Ishikawa (cell line): ENCODE results near the gene CLEC10A.

Experiments used
- CEBPB ChIP-seq: IDR thresholded peaks from 2 replicates; pipeline ENCODE4 v1.6.1; 2012
- CREB1 ChIP-seq: IDR thresholded peaks from 2 replicates; pipeline ENCODE4 v1.6.1; 2012; ENCODE audit warnings: low read depth
- EGR1 ChIP-seq: IDR thresholded peaks from 2 replicates; pipeline ENCODE4 v1.6.1; 2012
- EP300 ChIP-seq: IDR thresholded peaks from 2 replicates; pipeline ENCODE4 v1.6.1; 2012; ENCODE audit warnings: borderline replicate concordance
- FOXM1 ChIP-seq: IDR thresholded peaks from 2 replicates; pipeline ENCODE4 v1.6.1; 2012; ENCODE audit warnings: low read depth, borderline replicate concordance
- NFIC ChIP-seq: IDR thresholded peaks from 2 replicates; pipeline ENCODE4 v1.6.1; 2012
- RAD21 ChIP-seq: IDR thresholded peaks from 2 replicates; pipeline ENCODE4 v1.6.1; 2012; ENCODE audit warnings: low read depth
- REST ChIP-seq: IDR thresholded peaks from 2 replicates; pipeline ENCODE4 v1.6.1; 2012; ENCODE audit warnings: low read depth, mild to moderate bottlenecking
- TAF1 ChIP-seq: IDR thresholded peaks from 2 replicates; pipeline ENCODE4 v1.6.1; 2012; ENCODE audit warnings: low read depth, mild to moderate bottlenecking
- TCF12 ChIP-seq: IDR thresholded peaks from 2 replicates; pipeline ENCODE4 v1.6.1; 2012; ENCODE audit warnings: low read depth
- TEAD4 ChIP-seq: IDR thresholded peaks from 2 replicates; pipeline ENCODE4 v1.6.1; 2012
- YY1 ChIP-seq: IDR thresholded peaks from 2 replicates; pipeline ENCODE4 v1.6.1; 2012; ENCODE audit warnings: low read depth
- ZBTB7A ChIP-seq: IDR thresholded peaks from 2 replicates; pipeline ENCODE4 v1.6.1; 2012; ENCODE audit warnings: low read depth
- TF ChIP-seq, protein P1 (sequence below): IDR thresholded peaks from 2 replicates; pipeline ENCODE4 v1.6.1; 2012
- TF ChIP-seq, protein P2 (sequence below): IDR thresholded peaks from 2 replicates; pipeline ENCODE4 v1.6.1; 2012

CLEC10A gene

GRCh38 chr17:7123844-7124243, 43.8 kb upstream of the CLEC10A start:
- TF ChIP-seq, protein P1, sequence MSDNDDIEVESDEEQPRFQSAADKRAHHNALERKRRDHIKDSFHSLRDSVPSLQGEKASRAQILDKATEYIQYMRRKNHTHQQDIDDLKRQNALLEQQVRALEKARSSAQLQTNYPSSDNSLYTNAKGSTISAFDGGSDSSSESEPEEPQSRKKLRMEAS: no peak
- no peak for TF ChIP-seq YY1
- no peak for TF ChIP-seq TCF12
- no peak for TF ChIP-seq EP300
- TF ChIP-seq CEBPB: no peak
- TF ChIP-seq FOXM1: no peak
- TF ChIP-seq RAD21: no peak
- TF ChIP-seq ZBTB7A: no peak
- no peak for TF ChIP-seq EGR1

GRCh38 chr17:7122381-7122780, 42.3 kb upstream of the CLEC10A start:
- TF ChIP-seq REST (no peak), NFIC (no peak), TAF1 (no peak), EGR1 (no peak)

DNA sequence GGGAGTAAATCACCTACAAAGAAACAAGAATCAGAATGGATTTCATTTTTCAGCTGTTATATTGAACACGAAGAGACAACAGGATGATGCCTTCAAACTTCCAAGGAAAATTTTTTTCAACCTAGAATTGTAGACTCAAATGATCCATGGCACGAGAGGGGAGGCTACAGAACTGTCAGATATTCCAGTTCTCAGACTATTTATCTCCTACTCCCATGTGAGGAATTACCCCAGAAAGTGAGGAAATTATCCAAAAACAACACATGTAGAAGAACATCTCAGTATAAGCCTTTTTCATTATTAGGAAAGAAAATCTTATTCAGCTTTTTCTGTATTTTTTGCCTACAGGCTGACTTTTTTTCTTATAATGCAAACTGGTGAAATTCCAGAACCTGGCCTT, 40.1 kb upstream of the CLEC10A start:
- TF ChIP-seq NFIC (no peak), FOXM1 (no peak), EP300 (no peak), CEBPB (no peak), RAD21 (no peak), ZBTB7A (no peak), CREB1 (no peak), EGR1 (no peak), TEAD4 (no peak), REST (no peak), TCF12 (no peak)
- TF ChIP-seq, protein P2, sequence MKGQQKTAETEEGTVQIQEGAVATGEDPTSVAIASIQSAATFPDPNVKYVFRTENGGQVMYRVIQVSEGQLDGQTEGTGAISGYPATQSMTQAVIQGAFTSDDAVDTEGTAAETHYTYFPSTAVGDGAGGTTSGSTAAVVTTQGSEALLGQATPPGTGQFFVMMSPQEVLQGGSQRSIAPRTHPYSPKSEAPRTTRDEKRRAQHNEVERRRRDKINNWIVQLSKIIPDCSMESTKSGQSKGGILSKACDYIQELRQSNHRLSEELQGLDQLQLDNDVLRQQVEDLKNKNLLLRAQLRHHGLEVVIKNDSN: no peak

DNA sequence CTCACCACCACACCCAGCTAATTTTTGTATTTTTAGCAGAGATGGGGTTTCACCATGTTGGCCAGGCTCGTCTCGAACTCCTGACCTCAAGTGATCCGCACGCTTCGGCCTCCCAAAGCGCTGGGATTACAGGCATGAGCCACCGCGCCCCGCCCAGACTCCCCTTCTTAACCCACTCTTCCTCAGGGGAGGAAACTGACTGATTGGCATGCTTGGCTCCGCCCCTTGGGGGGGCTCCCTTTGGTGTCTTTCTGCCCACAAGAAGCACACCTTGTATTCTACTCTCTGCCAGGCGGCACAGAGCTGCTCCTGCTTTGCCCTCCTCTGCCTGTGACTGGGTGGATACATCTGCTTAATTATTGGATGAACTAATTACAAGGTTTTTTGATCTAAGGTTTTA, 39.3 kb upstream of the CLEC10A start:
- TF ChIP-seq EGR1: no peak
- TF ChIP-seq TEAD4: no peak
- no peak for TF ChIP-seq NFIC
- TF ChIP-seq REST: no peak
- TF ChIP-seq YY1: no peak
- no peak for TF ChIP-seq ZBTB7A
- no peak for TF ChIP-seq RAD21
- no peak for TF ChIP-seq CEBPB

- TF ChIP-seq, protein P2: no peak
- no peak for TF ChIP-seq RAD21
- no peak for TF ChIP-seq TCF12
- no peak for TF ChIP-seq FOXM1
- no peak for TF ChIP-seq TAF1
- TF ChIP-seq EP300: no peak
- no peak for TF ChIP-seq CEBPB
- TF ChIP-seq CREB1: no peak
- TF ChIP-seq, protein P1: no peak
- no peak for TF ChIP-seq EGR1
- no peak for TF ChIP-seq ZBTB7A
- no peak for TF ChIP-seq TEAD4
- no peak for TF ChIP-seq YY1
- TF ChIP-seq REST: no peak
Measured at GRCh38 chr17:7114875-7115614, 35.0 kb upstream of the CLEC10A start.
